GM21786 (cell line): ENCODE results near the gene LMTK2.

Experiments used
- ATAC-seq: cut with Tn5 transposase; IDR thresholded peaks from one replicate; pipeline ENCODE4 v1.9.1; 2021; ENCODE audit not compliant: unreplicated experiment

Gene LMTK2

DNA sequence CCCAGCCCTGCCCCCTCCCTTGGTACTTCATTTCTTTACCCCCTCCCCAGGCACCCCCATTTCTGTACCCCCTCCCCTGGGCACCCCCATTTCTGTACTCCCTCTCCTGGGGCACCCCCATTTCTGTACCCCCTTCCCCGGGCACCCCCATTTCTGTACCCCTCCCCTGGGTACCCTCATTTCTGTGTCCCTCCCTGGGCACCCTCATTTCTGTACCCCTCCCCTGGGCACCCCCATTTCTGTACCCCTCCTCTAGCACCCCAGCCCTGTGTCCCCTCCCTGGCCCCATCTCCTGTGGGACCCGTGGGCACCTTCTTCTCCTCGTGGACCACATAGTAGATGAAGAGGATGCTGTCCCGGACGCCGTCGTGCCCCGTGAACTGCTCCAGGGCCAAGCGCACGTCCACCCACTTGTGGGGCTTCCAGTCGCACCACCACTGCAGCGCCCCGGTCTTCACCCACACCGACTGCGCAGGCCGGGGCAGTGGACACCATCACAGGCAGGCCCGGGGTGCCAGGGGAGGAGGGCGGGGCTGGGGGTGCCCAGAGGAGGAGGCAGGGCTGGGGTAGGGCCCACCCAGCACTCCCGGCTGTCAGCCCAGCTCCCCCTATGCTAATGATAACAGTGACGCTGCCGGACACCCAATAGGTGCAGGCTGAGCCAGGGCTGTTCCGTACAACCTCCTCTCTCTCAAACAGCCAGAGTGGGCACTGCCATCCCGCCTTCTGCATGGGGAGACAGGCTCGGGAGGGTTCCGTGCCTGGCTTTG lies 125.0 kb downstream of the LMTK2 start:
- no peak for ATAC-seq

GRCh38 chr7:98232263-98232585 lies 125.6 kb downstream of the LMTK2 start:
- ATAC-seq, result no peak

GRCh38 chr7:98232799-98233198 lies 126.1 kb downstream of the LMTK2 start:
- ATAC-seq, result no peak

- no peak for ATAC-seq
These were observed 126.8 kb downstream of the LMTK2 start for GRCh38 chr7:98233219-98234070.

DNA sequence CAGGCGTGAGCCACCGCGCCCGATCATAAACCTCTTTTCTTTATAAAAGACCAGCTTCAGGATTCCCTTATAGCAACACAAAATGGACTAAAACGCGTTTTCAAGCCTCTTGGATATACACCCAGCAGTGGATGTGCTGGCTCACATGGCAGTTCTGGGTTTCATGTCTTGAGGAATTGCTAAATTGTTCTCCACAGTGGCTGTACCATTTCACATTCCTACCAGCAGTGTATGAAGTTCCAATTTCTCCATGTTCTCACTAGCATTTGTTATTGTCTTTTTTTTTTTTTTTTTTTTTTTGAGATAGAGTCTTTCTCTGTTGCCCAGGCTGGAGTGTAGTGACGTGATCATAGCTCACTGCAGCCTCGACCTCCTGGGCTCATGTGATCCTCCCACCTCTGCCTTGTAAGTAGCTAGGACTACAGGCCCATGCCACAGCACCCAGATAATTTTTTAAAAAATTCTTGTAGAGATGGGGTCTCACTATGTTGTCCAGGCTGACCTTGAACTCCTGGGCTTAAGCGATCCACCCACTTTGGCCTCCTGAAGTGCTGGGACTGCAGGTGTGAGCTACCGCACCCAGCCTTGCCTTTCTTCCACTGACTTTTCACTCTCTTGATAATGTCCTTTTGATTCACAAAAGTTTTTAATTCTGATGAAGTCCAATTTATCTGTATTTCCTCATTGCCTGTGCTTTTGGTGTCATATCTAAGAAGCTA lies 127.9 kb downstream of the LMTK2 start:
- ATAC-seq, result no peak

GRCh38 chr7:98235901-98236300 lies 129.2 kb downstream of the LMTK2 start:
- ATAC-seq, result no peak

GRCh38 chr7:98236355-98237185 lies 129.9 kb downstream of the LMTK2 start:
- no peak for ATAC-seq

DNA sequence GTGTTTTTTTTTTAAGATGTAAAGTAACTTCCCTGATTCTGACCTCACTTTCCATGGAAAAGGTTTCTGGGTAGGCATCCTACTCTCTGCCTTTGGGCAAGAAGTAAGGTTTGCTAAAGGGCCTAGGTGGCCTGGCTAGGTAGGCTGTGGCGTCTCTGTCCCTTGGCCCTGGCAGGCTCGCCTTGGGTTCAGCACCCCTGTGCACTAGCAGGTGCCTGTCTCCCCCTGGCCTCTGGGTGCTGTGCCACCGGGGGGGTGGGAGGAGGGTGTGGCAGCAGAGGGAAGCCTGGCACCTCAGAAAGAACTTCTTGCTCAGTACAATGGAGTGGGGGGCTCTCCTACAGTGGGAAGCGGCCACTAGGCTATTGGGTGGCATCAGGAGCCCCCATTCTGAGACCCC lies 131.4 kb downstream of the LMTK2 start:
- no peak for ATAC-seq

GRCh38 chr7:98238976-98239375 lies 132.3 kb downstream of the LMTK2 start:
- ATAC-seq, result no peak

GRCh38 chr7:98240961-98241673 lies 134.5 kb downstream of the LMTK2 start:
- ATAC-seq, result no peak

GRCh38 chr7:98241674-98242241 lies 135.1 kb downstream of the LMTK2 start:
- ATAC-seq, result no peak

DNA sequence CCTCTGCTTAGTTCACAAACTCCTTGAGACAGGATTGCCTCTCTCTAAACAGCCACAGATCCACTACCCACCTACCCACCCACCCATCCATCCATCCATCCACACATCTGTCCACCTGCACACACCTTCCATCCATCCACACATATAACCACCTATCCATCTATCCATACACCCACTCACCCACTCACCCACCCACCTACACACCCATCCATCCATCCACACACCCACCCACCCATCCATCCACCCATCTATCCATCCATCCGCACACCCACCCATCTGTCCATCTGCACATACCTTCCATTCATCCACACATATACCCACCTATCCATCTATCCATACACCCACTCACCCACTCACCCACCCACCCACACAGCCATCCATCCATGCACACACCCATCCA lies 135.7 kb downstream of the LMTK2 start:
- no peak for ATAC-seq

DNA sequence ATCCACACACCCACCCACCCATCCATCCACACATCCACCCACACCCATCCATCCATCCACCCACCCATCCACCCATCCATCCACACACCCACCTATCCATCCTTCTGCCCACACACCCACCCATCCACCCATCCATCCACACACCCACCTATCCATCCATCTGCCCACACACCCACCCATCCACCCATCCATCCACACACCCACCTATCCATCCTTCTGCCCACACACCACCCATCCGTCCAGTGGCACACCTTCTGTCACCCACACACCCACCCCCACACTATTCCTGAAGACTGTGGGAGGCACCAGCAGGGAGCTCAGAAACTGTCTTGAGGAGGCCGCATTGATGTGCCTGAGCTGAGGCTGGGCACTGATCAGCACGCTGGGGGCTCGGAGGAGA lies 136.3 kb downstream of the LMTK2 start:
- no peak for ATAC-seq

DNA sequence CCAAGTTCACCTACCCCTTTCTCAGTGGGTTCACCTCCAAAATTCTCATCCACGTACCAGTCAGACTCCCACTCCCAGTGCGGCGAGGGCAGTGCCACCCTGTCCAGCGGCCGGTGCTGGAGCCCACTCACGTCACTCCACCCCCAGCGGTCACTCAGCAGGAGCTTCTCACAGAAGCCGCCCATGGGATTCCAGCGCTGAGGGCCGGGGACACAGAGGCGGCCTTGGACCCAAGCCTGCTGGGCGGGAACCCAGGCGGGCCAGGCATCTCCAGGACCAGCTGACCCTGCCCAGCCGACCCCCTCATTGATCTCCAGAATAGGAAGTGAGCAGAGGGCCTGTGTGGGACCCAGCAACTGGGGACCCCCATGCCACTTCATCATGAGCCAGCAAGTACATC lies 138.2 kb downstream of the LMTK2 start:
- no peak for ATAC-seq

- no peak for ATAC-seq
These were observed 141.5 kb downstream of the LMTK2 start for GRCh38 chr7:98248156-98248555.

DNA sequence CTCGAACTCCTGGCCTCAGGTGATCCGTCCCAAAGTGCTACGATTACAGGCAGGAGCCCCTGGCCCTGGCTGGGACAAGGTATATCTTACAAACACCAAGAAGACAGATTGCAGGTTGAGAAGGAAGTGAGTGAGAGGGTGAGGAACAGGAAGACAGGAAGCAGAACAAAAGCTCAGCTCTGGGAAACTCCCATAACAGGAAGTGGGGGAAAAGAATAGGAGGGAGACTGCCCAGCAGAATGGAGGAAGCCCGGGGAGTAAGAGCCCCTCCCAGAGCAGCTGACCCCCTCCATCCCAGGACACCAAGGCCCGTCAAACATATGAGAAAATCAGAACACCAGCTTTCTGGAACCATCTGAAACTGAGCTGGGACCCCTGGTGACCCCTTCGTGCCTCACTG lies 142.4 kb downstream of the LMTK2 start:
- no peak for ATAC-seq

DNA sequence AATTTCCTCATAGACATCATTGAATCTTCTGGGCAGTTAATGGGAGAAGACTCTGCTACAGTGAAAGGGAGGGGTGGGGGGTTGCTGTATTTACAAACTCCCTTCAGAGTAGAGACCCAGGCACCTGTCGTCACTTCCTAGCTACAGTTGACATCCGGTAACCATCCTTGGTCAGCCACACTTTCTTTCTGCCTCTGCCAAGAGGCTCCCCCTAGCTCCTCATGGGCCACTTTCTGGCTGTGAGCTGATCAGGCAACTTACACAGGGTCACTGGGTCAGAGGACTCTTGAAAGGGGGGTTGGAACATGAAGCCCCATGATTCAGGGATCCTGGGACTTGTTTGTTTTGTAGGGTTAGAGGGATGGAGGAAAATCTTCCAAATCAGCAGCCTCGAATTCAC lies 144.1 kb downstream of the LMTK2 start:
- ATAC-seq, result peak; percentile 18

GRCh38 chr7:98251231-98251600 lies 144.6 kb downstream of the LMTK2 start:
- ATAC-seq, result peak; percentile 26

- ATAC-seq, result peak; percentile 97
These were observed 145.2 kb downstream of the LMTK2 start, which contains the start of gene TECPR1 for GRCh38 chr7:98251601-98252424. TECPR1 (minus strand) TSS chr7:98252232; CDS start chr7:98246146, 6,086 bp downstream.
